Peyer's patch (tissue), 4 donors: ENCODE measurements around the gene LDLRAD4.

Source experiments
- CTCF ChIP-seq, 6 experiments: fragments of 450-650 bp in 4 of 6; fragments of 200-600 bp in 2 of 6; sonication (generic) in 1 of 6; IDR thresholded peaks; one replicate each; pipeline ENCODE4 v1.5.1; 2017 to 2019; ENCODE audit warnings: antibody characterized with exemption in 6 of 6, mild to moderate bottlenecking in 3 of 6, moderate library complexity in 1 of 6
- POLR2A ChIP-seq, 2 donors: fragments of 450-650 bp; IDR thresholded peaks; one replicate each; pipeline ENCODE4 v1.5.1; 2017; ENCODE audit warnings: antibody characterized with exemption in 2 of 2, mild to moderate bottlenecking in 2 of 2, moderate library complexity in 2 of 2

- TF ChIP-seq CTCF (IDR thresholded peaks at IDR 0.05) (no peak), POLR2A (IDR thresholded peaks at IDR 0.05) (no peak)
Measured at GRCh38 chr18:13492314-13492713, 273.8 kb downstream of the LDLRAD4 start.
